HuH-7.5 (cell line): ENCODE results near the gene HS6ST3.
"Not testable (repeated sequence)": the region's sequence is repeated elsewhere in the genome, so short reads cannot be mapped to it uniquely, and the experiment has no call there.

Experiments
- DNase-seq: peaks from one replicate; pipeline ENCODE4 v3.0.0; 2011; ENCODE audit warnings: low spot score

HS6ST3 gene

GRCh38 chr13:96091164-96092117, 1.5 kb downstream of the HS6ST3 start:
- DNase-seq: no peak

- no peak for DNase-seq
These were observed 3.5 kb downstream of the HS6ST3 start for GRCh38 chr13:96093296-96094006.

- no peak for DNase-seq
These were observed 10.7 kb downstream of the HS6ST3 start for GRCh38 chr13:96100457-96101220.

GRCh38 chr13:96104516-96104915, 14.6 kb downstream of the HS6ST3 start:
- no peak for DNase-seq

GRCh38 chr13:96108072-96108471, 18.2 kb downstream of the HS6ST3 start:
- not testable (repeated sequence) for DNase-seq

GRCh38 chr13:96109125-96109524, 19.2 kb downstream of the HS6ST3 start:
- no peak for DNase-seq

GRCh38 chr13:96112936-96113335, 23.0 kb downstream of the HS6ST3 start:
- no peak for DNase-seq

DNA sequence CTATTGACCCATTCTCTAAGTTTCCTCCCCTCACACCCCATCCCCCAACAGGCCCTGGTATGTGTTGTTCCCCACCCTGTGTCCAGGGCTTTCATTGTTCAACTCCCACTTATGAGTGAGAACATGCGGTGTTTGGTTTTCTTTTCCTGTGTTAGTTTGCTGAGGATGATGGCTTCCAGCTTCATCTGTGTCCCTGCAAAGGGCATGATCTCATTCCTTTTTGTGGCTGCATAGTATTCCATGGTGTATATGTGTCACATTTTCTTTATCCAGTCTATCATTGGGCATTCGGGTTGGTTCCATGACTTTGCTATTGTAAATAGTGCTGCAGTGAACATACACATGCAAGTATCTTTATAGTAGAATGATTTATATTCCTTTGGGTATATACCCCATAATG, 25.5 kb downstream of the HS6ST3 start:
- DNase-seq: not testable (repeated sequence)

- no peak for DNase-seq
These were observed 30.0 kb downstream of the HS6ST3 start for GRCh38 chr13:96119921-96120320.

DNA sequence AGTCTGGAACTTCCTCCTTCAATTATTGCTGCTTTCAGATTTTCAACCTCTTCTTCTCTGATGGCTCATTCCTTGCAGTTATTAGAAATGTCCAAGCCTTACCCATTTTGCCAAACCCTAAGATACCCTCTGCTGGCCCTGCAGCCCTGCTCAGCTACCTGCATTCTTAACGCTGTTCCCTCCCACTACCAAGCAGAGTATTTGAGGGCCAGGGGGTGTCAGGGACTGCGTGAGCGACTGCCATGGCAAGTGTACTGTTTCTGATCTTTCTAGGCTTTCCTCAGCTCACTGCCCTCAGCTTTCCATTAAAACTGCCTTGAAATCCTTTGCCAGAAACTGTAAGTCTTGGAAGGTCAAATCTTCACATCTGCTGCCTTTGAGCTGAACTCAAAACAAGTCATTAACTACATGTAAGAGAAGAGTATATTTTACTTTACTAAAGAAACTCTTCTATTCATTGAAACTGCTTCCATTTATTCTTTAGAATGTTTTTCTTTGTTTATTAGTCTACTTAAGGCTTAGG, 41.0 kb downstream of the HS6ST3 start:
- no peak for DNase-seq

- DNase-seq: no peak
These were observed 51.1 kb downstream of the HS6ST3 start for GRCh38 chr13:96141032-96141431.

DNA sequence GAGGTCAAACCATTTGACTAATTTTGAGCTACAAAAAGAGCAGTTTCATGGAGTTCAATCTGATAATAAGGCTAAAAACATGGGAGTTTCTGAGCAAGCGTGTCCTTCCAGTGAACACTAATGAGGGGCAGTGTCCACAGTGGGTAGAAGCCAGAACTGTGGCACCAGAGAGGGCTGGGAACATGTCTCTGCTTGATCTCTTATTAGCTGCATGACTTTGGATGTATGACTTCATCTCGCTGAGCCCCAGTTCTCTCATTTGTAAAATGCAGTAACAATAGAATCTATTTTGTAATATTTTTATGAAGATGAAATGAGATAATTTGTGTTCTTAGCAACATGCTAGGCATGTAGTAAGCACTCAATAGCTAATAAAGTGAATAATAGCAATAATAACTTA, 69.8 kb downstream of the HS6ST3 start:
- DNase-seq: no peak

GRCh38 chr13:96161141-96161540, 71.2 kb downstream of the HS6ST3 start:
- DNase-seq: no peak

DNA sequence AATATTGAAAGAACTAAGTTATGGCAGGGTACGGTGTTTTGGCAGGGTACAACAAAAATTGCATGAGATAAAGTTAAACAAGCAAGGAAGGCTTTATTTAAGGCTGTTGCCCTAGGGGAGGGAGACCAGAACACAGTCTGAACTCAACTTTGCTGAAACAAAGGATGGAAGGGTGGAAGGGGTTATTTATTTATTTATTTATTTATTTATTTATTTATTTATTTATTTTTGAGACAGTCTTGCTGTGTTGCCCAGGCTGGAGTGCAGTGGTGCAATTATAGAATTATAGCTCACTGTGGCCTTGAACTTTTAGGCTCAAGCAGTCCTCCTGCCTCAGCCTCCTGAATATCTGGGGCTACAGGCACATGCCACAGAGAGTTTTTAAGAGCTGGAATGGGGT, 75.9 kb downstream of the HS6ST3 start:
- no peak for DNase-seq

- no peak for DNase-seq
These were observed 82.2 kb downstream of the HS6ST3 start for GRCh38 chr13:96172066-96172465.

DNA sequence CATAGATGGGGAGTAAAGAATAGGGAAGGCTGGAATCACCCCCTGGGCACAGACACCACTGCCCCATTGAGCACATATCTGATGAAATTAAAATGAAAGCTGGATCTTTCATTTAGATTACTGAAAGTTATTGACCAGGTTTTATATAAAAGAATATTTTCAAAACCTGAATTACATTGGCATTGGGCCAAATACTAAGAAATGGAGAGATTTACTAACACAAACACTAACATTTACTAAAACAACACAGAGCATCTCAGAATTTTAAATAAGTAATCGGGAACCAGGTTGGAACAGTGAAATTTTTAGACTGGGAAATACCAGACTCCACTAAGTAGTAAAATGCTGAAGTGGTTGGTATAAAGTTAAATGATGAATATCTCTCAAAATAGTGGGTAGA, 88.9 kb downstream of the HS6ST3 start:
- no peak for DNase-seq

DNA sequence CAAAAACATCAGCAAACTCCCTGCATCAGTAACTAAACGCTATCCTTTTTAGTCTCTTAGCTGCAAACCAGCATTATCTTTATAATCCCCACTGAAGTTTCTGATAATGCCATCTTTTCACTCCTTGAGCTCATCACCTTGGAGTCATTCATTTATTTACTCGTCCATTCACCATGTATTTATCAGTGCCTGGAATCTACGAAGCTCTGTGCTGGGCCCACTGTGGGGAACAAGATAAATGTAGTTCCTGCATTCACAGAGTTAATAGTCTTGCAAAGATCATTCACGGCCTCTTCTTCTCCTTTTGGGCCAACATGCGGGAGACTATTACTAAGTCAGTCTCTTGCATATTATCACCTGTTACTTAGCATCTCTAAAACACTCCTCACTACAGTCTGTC, 89.4 kb downstream of the HS6ST3 start:
- no peak for DNase-seq

DNA sequence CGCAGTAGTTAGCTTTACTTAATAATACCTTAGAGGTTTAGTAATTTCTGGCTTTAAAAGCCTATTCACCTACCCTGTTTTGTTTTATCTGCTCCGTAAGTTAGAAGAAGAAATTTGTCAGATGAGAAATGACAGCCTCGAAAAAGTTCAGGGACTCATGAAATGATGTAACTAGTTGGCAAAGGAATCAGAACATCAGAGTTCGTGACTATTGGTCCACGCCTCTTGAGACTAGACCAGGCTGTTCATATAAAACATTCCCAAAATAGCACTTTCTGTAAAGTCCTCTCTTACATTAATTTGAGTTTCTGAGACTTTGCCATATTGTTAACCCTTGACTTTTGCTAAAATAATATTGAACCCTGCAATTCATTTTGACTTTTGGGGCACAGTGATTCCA, 92.0 kb downstream of the HS6ST3 start:
- DNase-seq: no peak

DNA sequence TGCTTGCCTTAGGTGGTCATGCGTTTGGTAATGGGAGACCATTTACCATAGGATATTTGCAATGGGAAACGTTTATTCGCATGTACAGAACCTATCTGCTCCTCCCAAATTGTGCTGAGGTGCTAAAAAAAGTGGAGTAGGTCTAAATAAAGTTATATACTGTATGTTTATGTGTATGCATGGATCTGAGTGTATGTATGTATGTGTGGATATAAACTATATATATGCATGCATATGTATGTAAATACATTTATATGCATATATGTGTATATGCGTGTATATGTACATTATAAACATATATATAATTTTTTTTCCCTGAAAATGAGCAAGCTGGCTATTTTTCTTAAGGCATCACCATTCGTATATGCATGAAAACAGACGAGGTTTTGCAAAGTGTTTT, 95.9 kb downstream of the HS6ST3 start:
- DNase-seq: no peak

- DNase-seq: no peak
These were observed 101.5 kb downstream of the HS6ST3 start for GRCh38 chr13:96191367-96191766.

DNA sequence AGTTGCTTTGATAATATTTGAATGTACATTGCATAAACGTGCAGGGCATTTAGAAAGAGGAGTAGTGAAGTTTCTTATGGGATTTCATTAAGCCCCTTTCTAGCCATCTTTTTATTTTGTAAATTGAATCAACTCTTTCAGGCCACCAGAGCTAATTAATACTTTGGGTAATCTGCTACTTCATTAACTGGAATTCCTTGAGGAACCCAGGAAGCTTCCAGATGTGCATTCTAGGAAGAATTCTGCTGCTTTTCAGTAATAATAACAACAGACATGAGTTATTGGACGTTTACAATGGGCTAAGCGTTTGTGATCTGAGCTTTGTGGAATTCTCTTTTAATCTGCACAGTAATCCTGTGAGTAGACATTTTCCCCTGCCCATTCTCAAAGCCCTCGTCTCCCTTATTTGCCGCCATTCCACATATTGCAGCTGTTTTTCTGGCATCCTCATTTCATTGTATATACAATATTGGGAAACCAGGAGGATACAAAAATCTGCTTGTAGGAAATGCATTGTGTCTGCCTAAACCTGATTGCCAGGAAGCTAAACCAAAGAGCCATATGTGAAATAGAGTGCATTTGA, 103.9 kb downstream of the HS6ST3 start:
- DNase-seq: no peak

DNA sequence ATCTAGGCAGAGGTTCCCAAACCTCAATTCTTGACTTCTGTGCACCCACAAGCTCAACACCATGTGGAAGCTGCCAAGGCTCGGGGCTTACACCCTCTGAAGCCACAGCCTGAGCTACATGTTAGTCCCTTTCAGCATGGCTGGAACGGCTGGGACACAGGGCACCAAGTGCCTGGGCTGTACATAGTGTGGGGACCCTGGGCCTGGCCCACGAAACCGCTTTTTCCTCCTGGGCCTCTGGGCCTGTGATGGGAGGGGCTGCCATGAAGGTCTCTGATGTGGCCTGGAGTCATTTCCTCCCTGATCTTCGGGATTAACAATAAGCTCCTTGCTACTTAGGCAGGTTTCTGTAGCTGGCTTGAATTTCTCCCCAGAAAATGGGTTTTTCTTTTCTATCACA, 108.1 kb downstream of the HS6ST3 start:
- no peak for DNase-seq
